Liver (tissue), 3 donors: ENCODE results near the gene ALDH8A1.

Experiments
- CTCF ChIP-seq: fragments of 150-350 bp; IDR thresholded peaks from 2 replicates; pipeline ENCODE4 v1.5.1; 2017; ENCODE audit warnings: improper control_type of control experiment, low read depth, low read length; ENCODE audit not compliant: missing input control
- RAD21 ChIP-seq, 2 donors: IDR thresholded peaks; 2 replicates each; pipeline ENCODE4 v1.6.1; 2016; ENCODE audit warnings: antibody characterized with exemption in 2 of 2, mild to moderate bottlenecking in 2 of 2
- REST ChIP-seq: IDR thresholded peaks from 2 replicates; pipeline ENCODE4 v1.6.1; 2016; ENCODE audit warnings: antibody characterized with exemption, mild to moderate bottlenecking
- TAF1 ChIP-seq: conservative IDR thresholded peaks from 2 replicates; pipeline ENCODE4 v1.6.1; 2016; ENCODE audit warnings: antibody characterized with exemption, mild to moderate bottlenecking
- donor health status: healthy.
- donor health status: healthy.

GRCh38 chr6:134878136-134878535 is 71.8 kb downstream of the ALDH8A1 start:
- TF ChIP-seq CTCF (no peak), REST (no peak), TAF1 (no peak), RAD21 (IDR thresholded peaks at IDR 0.05) (no peak)
